HEK293T (cell line): ENCODE measurements around the gene MYO6.

ENCODE experiments used
- CTCF ChIA-PET: fragments of 350-600 bp; formaldehyde crosslinking; extraction: SDS; loops from one replicate; lab custom pipeline; 2021; ENCODE audit warnings: antibody characterized with exemption, inconsistent platforms; lab: Yijun Ruan, JAX
- POLR2A ChIA-PET: fragments of 350-600 bp; formaldehyde crosslinking; extraction: SDS; loops from one replicate; lab custom pipeline; 2020; ENCODE audit warnings: antibody characterized with exemption, inconsistent platforms; lab: Yijun Ruan, JAX
- DNase-seq: peaks from one replicate; pipeline ENCODE4 v3.0.0; 2012; ENCODE audit warnings: mixed read lengths; ENCODE audit errors: extremely low spot score
- ARNT ChIP-seq: fragments of 450-650 bp; IDR thresholded peaks from 2 replicates; pipeline ENCODE4 v1.6.1; 2017; ENCODE audit warnings: mild to moderate bottlenecking
- BHLHE40 ChIP-seq: fragments of 450-650 bp; IDR thresholded peaks from 2 replicates; pipeline ENCODE4 v1.6.1; 2016; ENCODE audit warnings: mild to moderate bottlenecking, moderate library complexity, borderline replicate concordance
- CTBP1 ChIP-seq: fragments of 450-650 bp; IDR thresholded peaks from 2 replicates; pipeline ENCODE4 v1.6.1; 2016; ENCODE audit warnings: borderline replicate concordance
- ELF4 ChIP-seq: fragments of 450-650 bp; IDR thresholded peaks from 2 replicates; pipeline ENCODE4 v1.6.1; 2017; ENCODE audit warnings: antibody characterized with exemption
- FOXA1 ChIP-seq: fragments of 450-650 bp; IDR thresholded peaks from 2 replicates; pipeline ENCODE4 v1.6.1; 2016; ENCODE audit warnings: mild to moderate bottlenecking
- FOXK2 ChIP-seq: fragments of 450-650 bp; IDR thresholded peaks from 2 replicates; pipeline ENCODE4 v1.6.1; 2016; ENCODE audit warnings: mild to moderate bottlenecking
- FOXM1 ChIP-seq: fragments of 450-650 bp; IDR thresholded peaks from 2 replicates; pipeline ENCODE4 v1.6.1; 2017; ENCODE audit warnings: mild to moderate bottlenecking, borderline replicate concordance
- HDGF ChIP-seq: fragments of 450-650 bp; IDR thresholded peaks from 2 replicates; pipeline ENCODE4 v1.6.1; 2017; ENCODE audit warnings: antibody characterized with exemption, borderline replicate concordance
- L3MBTL2 ChIP-seq: fragments of 450-650 bp; conservative IDR thresholded peaks from 2 replicates; pipeline ENCODE4 v1.6.1; 2016; ENCODE audit warnings: mild to moderate bottlenecking
- LEF1 ChIP-seq: fragments of 450-650 bp; IDR thresholded peaks from 2 replicates; pipeline ENCODE4 v1.6.1; 2017; ENCODE audit warnings: mild to moderate bottlenecking, borderline replicate concordance
- NFRKB ChIP-seq: fragments of 450-650 bp; IDR thresholded peaks from 2 replicates; pipeline ENCODE4 v1.6.1; 2016; ENCODE audit warnings: mild to moderate bottlenecking, moderate library complexity
- SP1 ChIP-seq: fragments of 450-650 bp; IDR thresholded peaks from 2 replicates; pipeline ENCODE4 v1.6.1; 2017
- SUZ12 ChIP-seq: fragments of 450-650 bp; IDR thresholded peaks from 2 replicates; pipeline ENCODE4 v1.6.1; 2016; ENCODE audit warnings: mild to moderate bottlenecking
- TARDBP ChIP-seq: fragments of 450-650 bp; IDR thresholded peaks from 2 replicates; pipeline ENCODE4 v1.6.1; 2016
- ZNF384 ChIP-seq: fragments of 450-650 bp; IDR thresholded peaks from 2 replicates; pipeline ENCODE4 v1.6.1; 2016
- TF ChIP-seq, protein P1 (sequence below): fragments of 450-650 bp; IDR thresholded peaks from 2 replicates; pipeline ENCODE4 v1.6.1; 2016

MYO6 gene

GRCh38 chr6:75940564-75940963, 191.5 kb downstream of the MYO6 start:
- TF ChIP-seq ZNF384, result no peak
- no peak for TF ChIP-seq BHLHE40
- no peak for TF ChIP-seq SP1
- no peak for TF ChIP-seq ARNT
- no peak for TF ChIP-seq L3MBTL2
- TF ChIP-seq, protein P1, sequence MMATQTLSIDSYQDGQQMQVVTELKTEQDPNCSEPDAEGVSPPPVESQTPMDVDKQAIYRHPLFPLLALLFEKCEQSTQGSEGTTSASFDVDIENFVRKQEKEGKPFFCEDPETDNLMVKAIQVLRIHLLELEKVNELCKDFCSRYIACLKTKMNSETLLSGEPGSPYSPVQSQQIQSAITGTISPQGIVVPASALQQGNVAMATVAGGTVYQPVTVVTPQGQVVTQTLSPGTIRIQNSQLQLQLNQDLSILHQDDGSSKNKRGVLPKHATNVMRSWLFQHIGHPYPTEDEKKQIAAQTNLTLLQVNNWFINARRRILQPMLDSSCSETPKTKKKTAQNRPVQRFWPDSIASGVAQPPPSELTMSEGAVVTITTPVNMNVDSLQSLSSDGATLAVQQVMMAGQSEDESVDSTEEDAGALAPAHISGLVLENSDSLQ, result no peak
- TF ChIP-seq NFRKB, result no peak
- TF ChIP-seq FOXK2, result no peak
- TF ChIP-seq FOXA1, result no peak
- no peak for TF ChIP-seq FOXM1
- TF ChIP-seq CTBP1, result no peak
- no peak for TF ChIP-seq LEF1
- TF ChIP-seq HDGF, result no peak
- TF ChIP-seq ELF4, result no peak
- no peak for TF ChIP-seq TARDBP
- no peak for TF ChIP-seq SUZ12
- CTCF ChIA-PET, result no interaction called here
- no peak for DNase-seq
- POLR2A ChIA-PET, result interaction anchor here (0.6 kb wide), 1 partner anchor 64 kb away, joined by 4 read pairs; no protein-coding TSS in a partner anchor

DNA sequence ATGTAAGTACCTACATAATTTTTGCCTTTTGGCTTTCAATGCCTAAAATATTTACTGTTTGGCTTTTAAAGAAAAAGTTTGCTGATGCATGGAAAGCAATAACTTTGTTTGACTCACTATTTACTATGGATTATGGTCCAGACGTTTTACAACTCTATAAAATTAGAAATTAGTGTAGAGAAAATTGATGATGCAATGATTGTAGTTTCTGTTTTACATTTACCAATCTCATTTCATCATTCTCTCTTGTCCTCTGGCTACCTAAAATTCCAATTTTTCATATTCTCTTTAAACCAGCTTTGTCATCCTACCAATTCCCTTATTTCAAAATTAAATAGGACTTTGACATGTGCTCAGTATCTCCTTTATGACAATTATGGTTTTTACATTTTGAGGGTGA, 192.5 kb downstream of the MYO6 start:
- ChIA-PET POLR2A (no interaction called here), CTCF (no interaction called here)
- no peak for DNase-seq
- TF ChIP-seq HDGF (no peak), LEF1 (no peak), L3MBTL2 (no peak), SP1 (no peak), FOXA1 (no peak), BHLHE40 (no peak), TARDBP (no peak)

DNA sequence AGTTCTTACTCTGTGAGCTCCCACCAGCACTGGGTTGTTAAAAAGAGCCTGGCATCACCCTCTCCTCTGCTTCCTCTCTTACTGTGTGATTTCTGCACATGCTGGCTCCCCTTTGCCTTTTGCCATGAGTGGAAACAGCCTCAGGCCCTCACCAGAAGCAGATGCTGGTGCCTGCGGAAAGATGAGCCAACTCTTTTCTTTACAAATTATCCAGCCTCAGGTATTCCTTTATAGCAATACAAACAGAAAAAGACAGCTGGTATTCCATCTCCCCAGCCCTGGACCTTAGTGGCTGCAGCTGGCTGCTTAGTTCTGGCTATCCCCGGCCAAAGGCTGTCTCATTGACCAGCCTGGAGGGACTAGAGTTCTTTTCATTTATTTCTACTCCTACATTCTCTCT, 194.3 kb downstream of the MYO6 start:
- POLR2A ChIA-PET, result no interaction called here
- CTCF ChIA-PET, result no interaction called here
- TF ChIP-seq ELF4, result no peak
- no peak for TF ChIP-seq ZNF384
- TF ChIP-seq CTBP1, result no peak
- TF ChIP-seq FOXA1, result no peak
- TF ChIP-seq SP1, result no peak
- TF ChIP-seq FOXM1, result no peak
- no peak for TF ChIP-seq SUZ12
- no peak for TF ChIP-seq LEF1
- TF ChIP-seq FOXK2, result no peak
- TF ChIP-seq, protein P1, result no peak
- no peak for TF ChIP-seq HDGF
- no peak for TF ChIP-seq ARNT
- no peak for TF ChIP-seq L3MBTL2
- TF ChIP-seq NFRKB, result no peak
- DNase-seq, result no peak

GRCh38 chr6:75946146-75946831, 197.2 kb downstream of the MYO6 start:
- POLR2A ChIA-PET, result no interaction called here
- TF ChIP-seq, protein P1, result no peak
- TF ChIP-seq FOXA1 (no peak), SP1 (no peak), NFRKB (no peak), HDGF (no peak), L3MBTL2 (no peak), ARNT (no peak), ZNF384 (no peak), FOXK2 (no peak), LEF1 (no peak), CTBP1 (no peak), TARDBP (no peak), ELF4 (no peak), BHLHE40 (no peak), SUZ12 (no peak), FOXM1 (no peak)
- CTCF ChIA-PET, result interaction anchor here (1.0 to 1.6 kb wide), 2 partner anchors 11 to 14 kb away, joined by 4 to 8 read pairs; no protein-coding TSS in a partner anchor
- no peak for DNase-seq

GRCh38 chr6:75947935-75948334, 198.9 kb downstream of the MYO6 start:
- no peak for DNase-seq
- no peak for TF ChIP-seq BHLHE40
- TF ChIP-seq FOXM1, result no peak
- no peak for TF ChIP-seq CTBP1
- TF ChIP-seq FOXK2, result no peak
- TF ChIP-seq NFRKB, result no peak
- no peak for TF ChIP-seq ARNT
- no peak for TF ChIP-seq SP1
- TF ChIP-seq SUZ12, result no peak
- TF ChIP-seq ZNF384, result no peak
- TF ChIP-seq, protein P1, result no peak
- ChIA-PET CTCF (no interaction called here), POLR2A (no interaction called here)
